H1 (cell line): Measurements from ENCODE around the gene HNRNPH2. TPM values are rescaled to one million over a fixed set of nuclear protein-coding genes. Genes with fewer than 3 reads are reported as not detected.

Experiments
- CTCF ChIA-PET: fragments of 300-600 bp; sonication (Branson Sonifier 250); formaldehyde crosslinking; loops from one replicate; lab custom pipeline; 2021; ENCODE audit not compliant: partially characterized antibody; lab: Charles Lee
- POLR2A ChIA-PET: fragments of 300-600 bp; sonication (Branson Sonifier 250); formaldehyde crosslinking; loops from one replicate; lab custom pipeline; 2021; ENCODE audit warnings: inconsistent platforms; ENCODE audit not compliant: partially characterized antibody; lab: Charles Lee
- DNase-seq, 2 experiments: peaks; one replicate each; pipeline versions ENCODE4 v3.0.0 to v3.0.0-alpha.2; 2010 to 2022; ENCODE audit warnings: low spot score in 2 of 2, low read depth in 1 of 2, mixed read lengths in 1 of 2
- FAIRE-seq: peaks from 2 replicates; lab custom pipeline; 2011; peaks lifted over from hg19 to GRCh38; lab: Jason Lieb, UNC
- H2AFZ ChIP-seq: 2 replicates; pipeline ENCODE4 v1.8.1; 2012; ENCODE audit warnings: low read length, inconsistent platforms
- H2AK5ac ChIP-seq: 2 replicates; pipeline ENCODE4 v1.6.1; 2013; ENCODE audit warnings: low read depth, low read length
- H2BK120ac ChIP-seq: replicated peaks from 2 replicates; pipeline ENCODE3; 2013; ENCODE audit warnings: low read depth, low read length, inconsistent platforms
- H2BK12ac ChIP-seq: 2 replicates; pipeline ENCODE4 v1.6.1; 2013; ENCODE audit warnings: low read depth, low read length
- H2BK15ac ChIP-seq: 2 replicates; pipeline ENCODE4 v1.6.1; 2013; ENCODE audit warnings: low read length
- H2BK20ac ChIP-seq: 2 replicates; pipeline ENCODE4 v1.6.1; 2013; ENCODE audit warnings: low read length
- H2BK5ac ChIP-seq: 2 replicates; pipeline ENCODE4 v1.6.1; 2013; ENCODE audit warnings: low read depth, low read length
- H3K14ac ChIP-seq: 2 replicates; pipeline ENCODE4 v1.6.1; 2013; ENCODE audit warnings: inconsistent platforms; ENCODE audit not compliant: insufficient read length
- H3K18ac ChIP-seq: 2 replicates; pipeline ENCODE4 v1.6.1; 2013; ENCODE audit warnings: low read length; ENCODE audit errors: extremely low read depth
- H3K23ac ChIP-seq: 2 replicates; pipeline ENCODE4 v1.6.1; 2013; ENCODE audit warnings: inconsistent platforms; ENCODE audit not compliant: insufficient read length
- H3K23me2 ChIP-seq: 2 replicates; pipeline ENCODE4 v1.6.1; 2013; ENCODE audit warnings: low read depth, low read length
- H3K27ac ChIP-seq: 2 replicates; pipeline ENCODE4 v1.6.1; 2011; ENCODE audit warnings: low read depth, low read length, inconsistent platforms
- H3K27me3 ChIP-seq, 4 experiments: replicated peaks in 1 of 4; 1 replicate in 1 of 4; 2 replicates in 3 of 4; pipeline versions ENCODE4 v1.6.1 to v1.8.1; 2011 to 2013; ENCODE audit warnings: low read length in 3 of 4, mild to moderate bottlenecking in 3 of 4, inconsistent platforms in 2 of 4, mixed read lengths in 2 of 4, moderate library complexity in 1 of 4; ENCODE audit not compliant: control insufficient read depth in 3 of 4, insufficient read depth in 3 of 4; ENCODE audit errors: extremely low read depth in 1 of 4
- H3K36me3 ChIP-seq, 4 experiments: 2 replicates each; pipeline versions ENCODE4 v1.6.1 to v1.8.1; 2011 to 2013; ENCODE audit warnings: mild to moderate bottlenecking in 4 of 4, low read length in 3 of 4, moderate library complexity in 2 of 4, control low read depth in 1 of 4, inconsistent platforms in 1 of 4; ENCODE audit not compliant: insufficient read depth in 4 of 4, control insufficient read depth in 2 of 4
- H3K4ac ChIP-seq: replicated peaks from 2 replicates; pipeline ENCODE3; 2013; ENCODE audit warnings: low read length, low read depth, mixed read lengths, inconsistent platforms; ENCODE audit not compliant: insufficient read length
- H3K4me1 ChIP-seq, 4 experiments: replicated peaks in 1 of 4; 1 replicate in 1 of 4; 2 replicates in 3 of 4; pipeline versions ENCODE4 v1.6.1 to v1.8.1; 2011 to 2013; ENCODE audit warnings: low read length in 3 of 4, inconsistent platforms in 2 of 4, mixed read lengths in 1 of 4; ENCODE audit not compliant: insufficient read depth in 4 of 4, control insufficient read depth in 3 of 4
- H3K4me2 ChIP-seq, 2 experiments: 2 replicates each; pipeline versions ENCODE4 v1.6.1 to v1.8.1; 2011 to 2013; ENCODE audit warnings: low read depth in 2 of 2, low read length in 2 of 2, control low read depth in 1 of 2, inconsistent platforms in 1 of 2, mild to moderate bottlenecking in 1 of 2; ENCODE audit not compliant: insufficient read depth in 1 of 2
- H3K4me3 ChIP-seq, 4 experiments: fragments of 200-600, 300-600 bp in 1 of 4; sonication (generic), shearing (Covaris generic), sonication (Bioruptor Twin) in 1 of 4; 2 replicates each; pipeline versions ENCODE4 v1.5.1 to v1.8.1; 2011 to 2016; ENCODE audit warnings: low read length in 4 of 4, low read depth in 3 of 4, control low read depth in 2 of 4, inconsistent platforms in 2 of 4, mild to moderate bottlenecking in 2 of 4, mixed read lengths in 1 of 4, moderate library complexity in 1 of 4; ENCODE audit not compliant: insufficient read depth in 2 of 4; ENCODE audit errors: extremely low read depth in 1 of 4
- H3K56ac ChIP-seq: replicated peaks from 2 replicates; pipeline ENCODE3; 2013; ENCODE audit warnings: low read depth, mild to moderate bottlenecking, mixed read lengths, low read length, inconsistent platforms; ENCODE audit not compliant: insufficient read length
- H3K79me1 ChIP-seq: 2 replicates; pipeline ENCODE4 v1.6.1; 2013; ENCODE audit warnings: low read depth, low read length, control low read depth
- H3K79me2 ChIP-seq, 2 experiments: 2 replicates each; pipeline versions ENCODE4 v1.6.1 to v1.8.1; 2012 to 2013; ENCODE audit warnings: low read length in 2 of 2, mild to moderate bottlenecking in 2 of 2, inconsistent platforms in 1 of 2; ENCODE audit not compliant: insufficient read depth in 2 of 2, control insufficient read depth in 1 of 2
- H3K9ac ChIP-seq, 4 experiments: replicated peaks in 1 of 4; 1 replicate in 1 of 4; 2 replicates in 3 of 4; pipeline versions ENCODE4 v1.6.1 to v1.8.1; 2011 to 2013; ENCODE audit warnings: low read depth in 3 of 4, low read length in 3 of 4, control low read depth in 2 of 4, mild to moderate bottlenecking in 2 of 4, moderate library complexity in 2 of 4, inconsistent platforms in 1 of 4; ENCODE audit errors: extremely low read depth in 1 of 4
- H3K9me3 ChIP-seq, 2 experiments: 2 replicates each; pipeline versions ENCODE4 v1.6.1 to v1.8.1; 2012 to 2013; ENCODE audit warnings: mild to moderate bottlenecking in 2 of 2, moderate library complexity in 2 of 2, control low read depth in 1 of 2, inconsistent platforms in 1 of 2, low read depth in 1 of 2, low read length in 1 of 2, mixed read lengths in 1 of 2; ENCODE audit not compliant: insufficient read depth in 2 of 2
- H4K20me1 ChIP-seq, 2 experiments: replicated peaks in 1 of 2; 2 replicates each; pipeline versions ENCODE3 to v1.8.1; 2011 to 2013; ENCODE audit warnings: inconsistent platforms in 2 of 2, low read length in 2 of 2, mild to moderate bottlenecking in 1 of 2; ENCODE audit not compliant: insufficient read depth in 2 of 2, control insufficient read depth in 1 of 2
- H4K5ac ChIP-seq: 2 replicates; pipeline ENCODE4 v1.6.1; 2013; ENCODE audit warnings: low read length, low read depth, mixed read lengths, inconsistent platforms; ENCODE audit not compliant: insufficient read length
- H4K8ac ChIP-seq: 2 replicates; pipeline ENCODE4 v1.8.0; 2013; ENCODE audit warnings: mild to moderate bottlenecking, moderate library complexity, low read length, inconsistent platforms; ENCODE audit not compliant: insufficient read depth; ENCODE audit errors: extremely low read depth
- H4K91ac ChIP-seq: replicated peaks from 2 replicates; pipeline ENCODE3; 2013; ENCODE audit warnings: low read length, mixed read lengths, inconsistent platforms; ENCODE audit not compliant: insufficient read length
- BACH1 ChIP-seq: IDR thresholded peaks from 2 replicates; pipeline ENCODE4 v1.6.1; 2012; ENCODE audit warnings: low read length, improper control_type of control experiment
- CBX5 ChIP-seq: fragments of 300-800, 300-1000 bp; sonication (generic); IDR thresholded peaks from 2 replicates; pipeline ENCODE4 v1.7.1; 2016; ENCODE audit warnings: antibody characterized with exemption, low read length, low read depth
- CHD2 ChIP-seq: IDR thresholded peaks from 2 replicates; pipeline ENCODE4 v1.6.1; 2012; ENCODE audit warnings: low read length, improper control_type of control experiment
- EGR1 ChIP-seq: IDR thresholded peaks from 2 replicates; pipeline ENCODE4 v1.6.1; 2011; ENCODE audit warnings: low read depth, low read length, borderline replicate concordance
- KDM4A ChIP-seq: IDR thresholded peaks from one replicate; pipeline ENCODE4 v1.7.1; 2012; ENCODE audit warnings: low read depth, mild to moderate bottlenecking, moderate library complexity, low read length, inconsistent platforms; ENCODE audit not compliant: severe bottlenecking
- polyA plus RNA-seq, 7 experiments: library from polyadenylated mRNA; depleted of rRNA in 3 of 7; stranded (reverse) in 5 of 7; unstranded in 2 of 7; fragments of >200 nt in 5 of 7; fragments of 200-250 nt in 2 of 7; gene quantifications; 1 replicate in 5 of 7; 2 replicates in 1 of 7; 4 replicates in 1 of 7; pipeline versions ENCODE4 v1.2.1 to v1.2.3, GENCODE V29; 2011 to 2013; ENCODE audit warnings: missing spikeins in 2 of 7, mixed read lengths in 2 of 7
- total RNA-seq: library from RNA; stranded (reverse); fragmentation: NEBNext Ultra II Directional; extraction: Animal tissue kit (Norgen Biotek cat#: 25700); gene quantifications from 2 replicates; pipeline ENCODE4 v1.2.1, GENCODE V29; 2021
- TF ChIP-seq, protein P1 (sequence below): IDR thresholded peaks from 2 replicates; pipeline ENCODE4 v1.6.1; 2011; ENCODE audit warnings: low read depth, mild to moderate bottlenecking, low read length; ENCODE audit not compliant: insufficient read depth

The HNRNPH2 gene
- total and polyA plus RNA-seq, 2 of the 8 experiments (the other 6 are each of a cell fraction or from before 2014, with no cell fraction given) = 27.7 to 66.7 TPM

DNA sequence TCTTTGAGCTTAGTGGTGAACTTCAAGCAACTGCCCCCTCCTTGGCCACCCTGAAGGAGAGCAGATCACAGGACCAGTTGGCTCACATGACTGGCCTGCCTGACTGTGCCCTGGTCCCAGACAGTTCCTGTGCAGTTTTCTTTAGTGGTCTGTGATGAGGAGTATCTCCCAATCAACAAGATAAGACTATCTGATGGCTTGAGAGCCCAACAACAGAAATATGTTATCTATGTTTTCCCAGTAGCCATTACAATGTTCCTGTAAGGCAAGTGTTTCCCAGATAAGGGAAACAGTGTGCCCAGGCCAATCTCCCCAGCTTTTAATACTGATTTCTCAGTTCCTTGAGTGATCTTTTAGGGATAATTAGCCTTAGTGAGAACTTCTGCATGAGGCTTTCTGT lies 45.3 kb upstream of the HNRNPH2 start:
- no peaks in the 10 kb centered on the region for H3K79me2 ChIP-seq

More for the DNA sequence above, 45.3 kb upstream of the HNRNPH2 start:
- no peak overlapping the region for H2AFZ ChIP-seq
- H3K4ac ChIP-seq = no peak overlapping the region
- no peak overlapping the region for H3K56ac ChIP-seq
- ChIA-PET CTCF (no interaction called here), POLR2A (no interaction called here)
- no peak overlapping the region for H3K9ac ChIP-seq
- FAIRE-seq (no peak), DNase-seq (no peak)
- no peaks in the 10 kb centered on the region for H3K4me1 ChIP-seq
- no peak overlapping the region for H3K27ac ChIP-seq
- H3K23me2 ChIP-seq = no peaks in the 10 kb centered on the region
- no peaks in the 10 kb centered on the region for H3K36me3 ChIP-seq
- H3K18ac ChIP-seq = no peak overlapping the region
- no peak overlapping the region for H2BK120ac ChIP-seq
- H3K14ac ChIP-seq = no peak overlapping the region
- no peak overlapping the region for H4K8ac ChIP-seq
- no peaks in the 10 kb centered on the region for H3K27me3 ChIP-seq
- no peak overlapping the region for H3K4me3 ChIP-seq
- no peak overlapping the region for H2BK15ac ChIP-seq
- no peak overlapping the region for H3K23ac ChIP-seq
- H2BK5ac ChIP-seq = no peak overlapping the region
- H4K20me1 ChIP-seq = no peaks in the 10 kb centered on the region
- H2BK20ac ChIP-seq = no peak overlapping the region
- TF ChIP-seq CHD2 = no peak
- no peak for TF ChIP-seq EGR1
- TF ChIP-seq BACH1 = no peak
- TF ChIP-seq CBX5 = no peak
- TF ChIP-seq, protein P1, sequence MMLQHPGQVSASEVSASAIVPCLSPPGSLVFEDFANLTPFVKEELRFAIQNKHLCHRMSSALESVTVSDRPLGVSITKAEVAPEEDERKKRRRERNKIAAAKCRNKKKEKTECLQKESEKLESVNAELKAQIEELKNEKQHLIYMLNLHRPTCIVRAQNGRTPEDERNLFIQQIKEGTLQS = no peak
- TF ChIP-seq KDM4A = no peak
- H3K79me1 ChIP-seq = no peaks in the 10 kb centered on the region
- no peaks in the 10 kb centered on the region for H3K9me3 ChIP-seq
- H4K91ac ChIP-seq = no peak overlapping the region
- H2AK5ac ChIP-seq = no peak overlapping the region
- H3K4me2 ChIP-seq = no peak overlapping the region
- H4K5ac ChIP-seq = no peak overlapping the region
- H2BK12ac ChIP-seq = no peak overlapping the region
